GM21717 (cell line): Measurements from ENCODE around the gene OR10H1.
"Not testable (repeated sequence)": the region's sequence is repeated elsewhere in the genome, so short reads cannot be mapped to it uniquely, and the experiment has no call there.

Source experiments
- ATAC-seq: cut with Tn5 transposase; IDR thresholded peaks from one replicate; pipeline ENCODE4 v1.9.1; 2021; ENCODE audit warnings: mild to moderate bottlenecking, moderate library complexity; ENCODE audit not compliant: unreplicated experiment

OR10H1 gene

DNA sequence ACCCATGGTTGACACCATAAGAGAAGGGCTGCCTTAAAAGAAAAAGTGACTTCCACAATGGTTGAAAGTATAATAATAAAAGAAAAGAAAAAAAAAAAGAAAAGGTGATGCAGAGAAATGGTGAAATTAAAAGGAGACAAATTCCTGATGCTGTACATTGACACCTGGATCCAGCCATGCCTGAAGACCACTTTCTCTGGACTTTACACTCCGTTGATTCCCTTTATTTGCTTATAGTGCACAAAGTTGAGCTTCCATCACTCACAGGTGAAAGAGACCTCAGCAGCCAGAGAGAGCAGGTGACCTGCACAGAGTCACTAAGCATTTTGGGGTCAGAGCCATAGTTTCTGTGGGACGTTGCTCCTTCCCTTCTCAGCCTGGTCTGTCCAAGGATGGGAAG is 40.2 kb downstream of the OR10H1 start:
- ATAC-seq = no peak

GRCh38 chr19:15774159-15774558 is 41.3 kb downstream of the OR10H1 start:
- ATAC-seq = not testable (repeated sequence)

DNA sequence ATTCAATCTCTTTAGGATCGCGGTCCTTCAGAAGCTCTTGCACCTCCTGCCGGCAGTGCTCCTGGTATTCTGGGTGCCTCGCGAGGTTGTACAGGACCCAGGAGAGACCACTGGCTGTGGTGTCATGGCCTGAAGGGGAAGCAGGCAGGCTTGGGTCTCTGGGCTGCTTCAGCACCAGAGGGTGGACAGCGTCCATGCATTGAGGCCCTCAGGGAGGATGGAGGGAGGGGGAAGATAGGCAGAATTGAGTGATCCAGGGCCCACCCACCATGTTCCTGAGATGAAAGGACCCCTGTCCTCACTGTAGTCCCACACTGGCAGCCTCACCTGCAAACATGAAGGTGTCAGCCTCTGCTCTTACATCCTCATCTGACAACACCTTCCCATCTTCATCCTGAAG is 45.9 kb downstream of the OR10H1 start:
- ATAC-seq = no peak

- ATAC-seq = no peak
Measured at GRCh38 chr19:15759962-15760565, 55.4 kb downstream of the OR10H1 start.

DNA sequence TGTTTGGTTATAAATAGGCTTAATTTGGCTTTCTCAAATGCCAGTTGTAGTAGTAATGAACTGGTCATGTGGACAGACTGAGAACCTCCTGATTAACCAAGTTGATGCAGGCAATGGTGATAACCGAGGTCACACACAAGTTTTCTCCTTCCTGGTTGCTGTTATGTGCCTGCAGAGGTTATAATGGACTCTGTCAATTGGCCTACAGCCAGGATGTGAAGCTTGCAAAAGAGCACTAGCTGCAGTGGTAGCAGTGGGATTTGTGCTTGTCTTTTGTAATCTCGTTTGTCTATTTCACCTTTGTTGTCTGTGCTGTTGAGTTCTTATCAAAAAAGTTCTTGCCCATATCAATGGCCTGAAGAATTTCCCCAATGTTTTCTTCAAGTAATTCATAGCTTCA is 57.1 kb downstream of the OR10H1 start:
- no peak for ATAC-seq
